DOHH2 (cell line): ENCODE data around the gene SPHK1.

Source experiments
- EZH2phosphoT487 ChIP-seq: fragments of 200-600 bp; sonication (generic); IDR thresholded peaks from 2 replicates; pipeline ENCODE4 v1.6.1; 2017; ENCODE audit warnings: borderline replicate concordance, mild to moderate bottlenecking, antibody characterized with exemption, low read length, moderate library complexity, mixed read lengths
- TF ChIP-seq, protein P1 (sequence below): fragments of 200-600 bp; sonication (generic); IDR thresholded peaks from one replicate; pipeline ENCODE4 v1.5.1; 2014; ENCODE audit warnings: antibody characterized with exemption, mild to moderate bottlenecking, low read depth, low read length; ENCODE audit not compliant: poor library complexity, severe bottlenecking

DNA sequence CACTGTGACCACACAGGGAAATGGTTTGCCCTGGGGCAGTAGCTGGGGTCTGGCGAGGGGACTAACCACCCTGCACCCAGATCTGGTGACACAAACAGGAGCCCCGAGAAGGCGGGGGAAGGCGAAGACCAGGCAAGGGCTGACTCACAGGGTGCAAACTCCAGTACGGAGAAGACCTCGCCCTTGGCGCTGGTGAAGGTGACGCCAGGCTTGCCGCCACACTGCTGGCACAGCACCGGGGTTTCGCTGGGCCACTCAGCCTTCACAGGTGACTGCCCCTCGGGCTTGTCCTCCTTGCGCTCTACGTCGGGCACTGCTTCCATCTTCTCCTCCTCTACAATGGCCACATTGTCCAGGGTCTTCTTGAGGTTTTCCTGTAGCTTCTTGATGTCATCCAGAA, 11.6 kb downstream of the SPHK1 start:
- TF ChIP-seq, protein P1, sequence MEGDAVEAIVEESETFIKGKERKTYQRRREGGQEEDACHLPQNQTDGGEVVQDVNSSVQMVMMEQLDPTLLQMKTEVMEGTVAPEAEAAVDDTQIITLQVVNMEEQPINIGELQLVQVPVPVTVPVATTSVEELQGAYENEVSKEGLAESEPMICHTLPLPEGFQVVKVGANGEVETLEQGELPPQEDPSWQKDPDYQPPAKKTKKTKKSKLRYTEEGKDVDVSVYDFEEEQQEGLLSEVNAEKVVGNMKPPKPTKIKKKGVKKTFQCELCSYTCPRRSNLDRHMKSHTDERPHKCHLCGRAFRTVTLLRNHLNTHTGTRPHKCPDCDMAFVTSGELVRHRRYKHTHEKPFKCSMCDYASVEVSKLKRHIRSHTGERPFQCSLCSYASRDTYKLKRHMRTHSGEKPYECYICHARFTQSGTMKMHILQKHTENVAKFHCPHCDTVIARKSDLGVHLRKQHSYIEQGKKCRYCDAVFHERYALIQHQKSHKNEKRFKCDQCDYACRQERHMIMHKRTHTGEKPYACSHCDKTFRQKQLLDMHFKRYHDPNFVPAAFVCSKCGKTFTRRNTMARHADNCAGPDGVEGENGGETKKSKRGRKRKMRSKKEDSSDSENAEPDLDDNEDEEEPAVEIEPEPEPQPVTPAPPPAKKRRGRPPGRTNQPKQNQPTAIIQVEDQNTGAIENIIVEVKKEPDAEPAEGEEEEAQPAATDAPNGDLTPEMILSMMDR: no peak
- no peak for TF ChIP-seq EZH2phosphoT487
